T-helper 1 cell treated with Interleukin-12 subunit alpha and Interleukin-12 subunit beta and Interleukin-4 antibody, amounts not matched to agents 30 ng/mL and 1 ng/mL, for 36 hours (primary cell): Measurements from ENCODE around the gene EIF1AX. TPM values are rescaled to one million over a fixed set of nuclear protein-coding genes. Genes with fewer than 3 reads are reported as not detected.
"Not testable (repeated sequence)": the region's sequence is repeated elsewhere in the genome, so short reads cannot be mapped to it uniquely, and the experiment has no call there.

ENCODE experiments used
- intact Hi-C: fragments of 100-400 bp; cut with micrococcal nuclease; formaldehyde crosslinking; loops from one replicate; pipeline ENCODE4 v1.15.1; 2024
- total RNA-seq: library from RNA; stranded (reverse); gene quantifications from 2 replicates; pipeline ENCODE4 v1.2.3, GENCODE V29; 2022

The EIF1AX gene, protein sequence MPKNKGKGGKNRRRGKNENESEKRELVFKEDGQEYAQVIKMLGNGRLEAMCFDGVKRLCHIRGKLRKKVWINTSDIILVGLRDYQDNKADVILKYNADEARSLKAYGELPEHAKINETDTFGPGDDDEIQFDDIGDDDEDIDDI
- 46.6 and 47.5 TPM in 2 replicates for total RNA-seq

DNA sequence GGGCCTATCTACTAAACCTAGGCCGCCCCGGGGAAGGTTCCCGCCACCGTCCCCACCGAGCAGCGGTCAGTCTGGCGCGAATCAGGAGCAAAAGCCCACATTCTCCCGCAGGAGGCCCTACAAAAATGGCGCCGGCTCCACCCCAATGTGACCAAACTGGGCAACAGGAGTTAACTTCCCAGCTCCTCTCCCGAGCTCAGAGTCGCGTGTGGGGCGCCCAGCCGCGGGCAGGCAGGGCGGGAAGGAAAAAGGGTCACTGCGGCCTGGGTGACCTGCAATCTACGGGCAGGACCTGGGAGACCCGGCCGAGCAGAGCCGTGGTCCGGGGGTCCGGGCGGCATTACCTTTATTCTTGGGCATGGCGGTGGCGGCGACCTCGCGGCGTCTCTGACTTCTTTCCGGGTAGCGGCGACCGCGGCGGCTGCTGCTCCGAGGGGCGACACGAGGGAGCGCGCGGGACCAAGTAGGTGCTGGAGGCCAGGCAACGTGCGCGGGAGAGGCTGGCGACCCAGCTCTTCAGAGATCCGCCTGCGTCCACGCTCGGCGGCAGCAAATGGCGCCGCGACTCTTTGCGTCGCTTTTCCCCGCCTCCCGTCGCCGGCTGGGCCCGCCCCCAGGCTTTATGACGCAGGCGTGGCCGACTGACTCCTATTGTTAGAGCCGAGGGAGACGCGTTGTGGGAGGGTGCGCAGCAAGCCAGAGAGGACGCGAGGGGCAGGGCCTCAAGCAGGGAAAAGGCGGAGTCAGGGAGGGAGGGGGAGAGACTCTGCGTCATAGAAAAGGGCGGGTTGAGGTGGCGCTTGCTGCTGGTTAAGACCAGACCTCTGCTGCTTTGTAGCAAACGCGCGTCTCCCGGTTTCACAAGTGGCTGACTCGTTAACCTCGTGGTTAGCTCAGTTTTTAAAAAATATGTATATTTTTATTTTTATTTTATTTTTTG, at the start of gene EIF1AX:
Gene EIF1AX, minus strand, starts transcription at position 558 of the 940 bp plus-strand sequence. Its CDS starts 198 bp downstream, at position 360.
- intact Hi-C loops: loop anchor here (1.0 to 10.0 kb wide), 11 partner anchors 12 to 1717 kb away; partner anchors contain the start of genes BCLAF3, CDKL5, CNKSR2 and PDHA1

DNA sequence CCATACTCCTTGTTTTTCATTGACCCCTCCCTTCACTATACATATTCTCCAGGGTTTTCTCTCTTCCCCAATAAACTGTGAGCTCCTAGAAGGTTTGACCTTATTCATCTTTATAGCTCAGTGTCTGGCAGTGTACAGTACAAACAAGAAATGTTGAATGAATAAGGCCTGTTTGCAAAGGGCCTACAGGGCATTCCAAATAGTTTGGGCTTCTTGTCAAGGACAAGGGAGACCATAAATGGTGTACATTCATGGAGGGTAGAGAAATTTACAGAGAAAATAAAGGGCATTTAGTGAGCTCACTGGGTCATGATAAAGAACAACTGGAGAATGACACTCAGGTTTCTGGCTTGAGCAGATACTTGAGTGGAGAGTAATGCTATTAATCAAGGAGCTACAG, 47.5 kb upstream of the EIF1AX start:
- intact Hi-C loops: no loop called here

DNA sequence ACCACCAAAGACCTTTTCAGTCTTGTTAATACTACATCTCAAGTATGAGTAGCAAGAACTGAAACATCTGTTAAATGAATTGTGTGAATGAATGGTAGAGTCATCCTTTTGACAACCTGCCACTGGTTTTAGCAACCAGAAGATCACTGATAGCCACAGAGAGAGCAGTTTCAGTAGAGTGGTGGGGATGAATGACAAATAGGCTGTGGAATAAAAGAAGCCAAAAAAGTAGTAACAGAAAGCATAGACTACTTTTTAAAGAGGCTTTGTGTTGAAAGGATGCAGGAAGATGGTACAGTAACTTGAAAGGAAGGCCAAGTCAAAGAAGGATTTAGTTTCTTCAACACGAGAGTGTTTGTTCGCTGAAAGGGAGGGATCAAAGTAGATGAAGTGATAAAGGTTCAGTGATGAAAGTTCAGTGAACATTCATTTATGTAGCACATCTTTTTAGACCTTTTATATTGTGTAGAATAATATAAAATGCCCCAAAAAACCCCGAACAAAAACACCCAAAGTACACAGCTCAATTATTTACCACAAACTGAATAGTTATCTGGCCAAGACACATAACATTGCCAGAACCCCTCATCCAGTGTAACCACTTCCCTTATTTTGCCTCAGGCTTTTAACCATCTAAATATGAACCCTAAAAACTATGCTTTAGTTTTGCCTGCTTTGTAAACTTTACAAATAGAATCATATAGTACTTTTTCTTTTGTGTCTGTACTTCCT, 40.1 kb upstream of the EIF1AX start:
- intact Hi-C loops: no loop called here

DNA sequence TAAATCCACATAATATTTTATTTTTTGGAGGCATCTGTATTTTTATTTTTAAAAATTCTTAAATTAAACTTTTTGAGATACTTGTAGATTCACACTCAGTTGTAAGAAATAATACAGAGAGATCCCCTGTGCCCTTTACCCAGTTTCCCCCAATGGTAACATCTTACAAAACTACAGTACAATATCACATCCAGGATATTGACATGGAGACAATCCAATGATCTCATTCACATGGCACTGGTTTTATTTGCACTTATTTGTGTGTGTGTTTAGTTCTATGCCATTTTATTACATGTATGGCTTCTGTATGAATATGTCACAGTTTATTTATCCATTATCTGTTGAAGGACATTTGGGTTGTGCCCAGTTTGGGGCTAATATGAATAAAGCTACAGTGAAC, 35.5 kb upstream of the EIF1AX start:
- intact Hi-C loops: no loop called here

DNA sequence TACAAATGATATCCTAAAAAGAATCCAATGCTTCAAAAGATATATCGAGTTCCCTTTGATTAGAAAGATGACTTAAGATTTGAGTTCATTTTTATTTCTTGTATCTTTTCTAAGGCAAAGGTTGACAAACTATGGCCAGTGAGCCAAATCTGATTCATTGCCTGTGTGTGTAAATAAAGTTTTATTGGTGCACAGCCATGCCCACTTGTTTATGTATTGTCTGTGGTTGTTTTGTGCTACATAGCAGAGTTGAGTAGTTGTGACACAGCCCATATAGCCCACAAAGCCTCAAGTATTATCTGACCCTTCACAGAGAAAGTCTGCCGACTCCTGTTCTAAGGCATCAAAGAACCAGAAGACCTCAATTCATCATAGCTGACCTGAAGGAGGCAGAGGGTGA, 32.2 kb upstream of the EIF1AX start:
- intact Hi-C loops: no loop called here

DNA sequence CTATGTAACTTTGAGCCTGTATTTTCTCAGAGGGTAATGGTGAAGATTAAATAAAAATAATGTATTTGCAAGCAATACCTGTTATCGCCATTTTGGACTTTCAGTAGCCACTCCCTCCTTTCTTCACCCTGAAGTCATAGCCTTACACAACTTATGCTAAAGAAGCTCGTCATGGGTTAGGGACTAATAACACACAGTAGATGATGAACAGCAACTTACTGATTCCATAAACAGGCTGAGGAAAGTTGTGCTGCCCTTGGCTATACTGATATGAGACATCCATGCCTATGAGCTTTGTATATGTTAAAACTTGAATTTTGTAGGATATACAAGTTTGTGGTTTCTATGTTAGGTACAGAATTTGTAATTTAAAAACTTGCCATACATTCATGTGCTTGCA, 31.7 kb upstream of the EIF1AX start:
- intact Hi-C loops: no loop called here

DNA sequence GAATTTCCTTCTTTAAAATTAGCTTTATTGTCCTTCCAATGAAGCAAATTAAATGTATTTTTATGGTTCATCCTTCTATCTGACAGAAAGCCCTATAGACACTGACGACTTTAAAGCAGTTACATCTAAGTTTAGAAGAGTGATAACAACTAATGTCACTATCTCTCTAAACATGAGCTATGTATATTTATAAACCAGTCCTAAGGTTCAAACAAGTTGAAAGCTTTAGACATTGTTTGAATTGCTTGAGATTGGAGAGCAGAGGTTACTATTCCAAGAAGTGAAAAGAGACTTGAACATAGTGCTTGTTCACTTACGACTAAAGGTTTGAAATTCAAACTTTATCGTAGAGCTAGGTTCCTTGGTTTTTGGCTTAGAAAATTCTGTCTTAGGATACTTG, 30.2 kb upstream of the EIF1AX start:
- intact Hi-C loops: no loop called here

DNA sequence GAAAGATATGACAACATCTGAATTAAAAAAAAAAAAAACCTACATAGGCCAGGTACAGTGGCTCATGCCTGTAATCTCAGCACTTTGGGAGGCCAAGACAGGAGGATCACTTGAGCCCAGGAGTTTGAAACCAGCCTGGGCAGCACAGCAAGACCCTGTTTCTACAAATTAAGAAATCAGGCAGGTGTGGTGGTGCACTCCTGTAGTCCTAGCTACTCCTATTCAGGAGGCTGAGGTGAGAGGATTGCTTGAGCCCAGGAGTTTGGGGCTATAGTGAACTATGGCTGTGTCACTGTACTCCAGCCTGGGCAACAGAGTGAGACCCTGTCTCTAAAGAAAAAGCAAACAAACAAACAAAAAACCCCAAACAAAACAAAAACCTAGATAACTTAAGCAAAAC, 20.9 kb upstream of the EIF1AX start:
- intact Hi-C loops: not testable (repeated sequence)

DNA sequence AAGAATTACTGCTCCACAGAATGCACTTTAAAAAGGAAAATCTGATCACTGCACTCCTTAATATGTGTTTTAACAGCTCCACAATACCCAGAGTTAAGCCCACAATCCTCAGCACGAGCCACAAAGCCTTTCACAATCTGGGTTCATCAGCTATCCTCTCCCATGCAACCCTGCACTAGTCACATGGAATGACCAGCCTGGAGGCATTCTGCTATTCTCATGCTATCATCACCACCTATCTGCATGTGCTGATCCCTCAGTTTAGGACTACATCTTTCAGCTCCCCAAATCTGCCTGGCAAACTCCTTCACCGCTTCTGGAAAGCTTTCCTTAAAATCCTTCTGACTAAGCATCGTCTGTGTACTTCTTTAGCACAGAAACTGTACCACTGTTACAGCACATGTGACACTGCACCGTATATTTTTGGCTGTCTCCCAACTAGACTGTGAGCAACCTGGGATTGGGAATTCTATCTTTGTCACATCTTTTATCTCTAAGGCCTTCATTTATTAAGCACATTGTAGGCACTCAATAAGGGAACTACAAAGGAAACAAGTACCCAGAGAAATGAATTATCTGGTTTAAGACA, 18.3 kb upstream of the EIF1AX start:
- intact Hi-C loops: no loop called here

DNA sequence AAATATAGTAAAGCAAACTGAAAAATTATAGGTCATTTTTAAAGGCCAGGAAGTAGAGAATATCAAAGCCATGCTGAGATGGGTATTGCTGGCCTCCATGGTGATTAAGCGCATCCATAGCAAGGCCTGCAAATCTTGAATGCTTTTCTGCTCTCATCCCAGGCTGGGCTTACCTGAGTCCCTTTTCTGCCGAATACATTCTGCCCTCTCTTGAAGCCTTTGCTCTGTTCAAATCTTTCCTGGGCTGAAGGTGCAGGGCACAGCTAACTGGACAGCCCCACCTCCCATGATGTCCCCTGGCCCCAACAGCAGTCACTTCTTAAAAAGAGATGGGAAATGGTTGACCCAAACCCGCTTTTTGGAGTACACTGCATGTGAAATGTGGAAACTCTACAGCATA, 10.1 kb upstream of the EIF1AX start:
- intact Hi-C loops: no loop called here

DNA sequence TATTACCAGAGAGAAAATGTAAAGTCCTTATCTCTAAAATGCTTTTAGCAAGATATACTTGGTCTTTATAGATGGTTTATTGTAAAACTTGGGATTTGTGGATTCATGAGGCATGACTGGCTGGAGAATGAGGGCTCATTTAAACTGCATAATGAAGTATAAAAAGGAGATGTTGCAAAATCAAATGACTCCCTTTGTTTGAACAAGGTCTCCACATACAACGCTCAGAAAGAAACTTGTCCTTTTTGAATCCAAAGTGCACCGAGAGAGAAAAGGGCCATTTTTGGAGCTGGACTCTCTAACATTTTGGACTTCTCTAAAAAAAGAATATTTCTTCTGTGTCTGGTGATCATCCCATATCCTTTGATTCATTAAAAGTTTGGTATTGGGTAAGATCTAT, 7.7 kb upstream of the EIF1AX start:
- intact Hi-C loops: loop anchor here (10.0 kb wide), 2 partner anchors 405 to 1165 kb away; partner anchors contain the start of gene PHKA2

DNA sequence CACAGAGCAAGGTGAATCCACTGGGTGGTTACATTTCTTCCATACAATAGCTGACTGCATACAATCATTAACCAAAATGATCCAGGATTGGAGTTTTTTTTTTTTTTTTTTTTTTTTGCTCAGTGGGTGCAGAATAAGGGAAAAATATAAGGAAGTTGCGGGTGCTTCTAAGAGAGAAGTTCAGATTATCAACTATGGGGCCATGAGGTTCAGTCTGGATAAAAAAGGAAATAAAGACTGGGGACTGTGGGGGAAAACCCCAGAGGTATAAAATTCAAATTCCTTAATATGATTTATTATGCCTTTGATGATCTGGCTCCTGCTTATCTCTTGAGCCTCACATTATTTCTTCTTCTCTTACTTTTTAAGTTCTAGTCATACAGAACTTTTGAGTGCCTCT, 5.9 kb upstream of the EIF1AX start:
- intact Hi-C loops: loop anchor here (10.0 kb wide), 2 partner anchors 403 to 1163 kb away; partner anchors contain the start of gene PHKA2

DNA sequence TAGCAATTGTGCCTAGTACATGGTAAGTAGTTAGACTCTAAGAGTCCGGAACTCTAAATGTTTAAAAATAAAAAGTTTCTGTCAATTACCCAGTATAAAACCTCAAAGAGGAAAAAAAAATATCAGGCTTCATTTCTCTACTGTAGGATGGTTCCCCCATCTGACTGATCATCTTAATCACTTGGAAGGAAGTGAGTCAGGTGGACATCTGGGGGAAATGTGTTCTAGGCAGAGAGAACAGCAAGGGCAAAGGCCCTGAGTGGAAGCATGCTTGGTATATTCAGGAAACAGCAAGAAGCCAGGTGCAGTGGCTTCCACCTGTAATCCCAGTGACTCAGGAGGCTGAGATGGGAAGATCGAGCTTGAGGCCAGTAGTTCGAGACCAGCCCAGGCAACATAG, 2.9 kb upstream of the EIF1AX start:
- intact Hi-C loops: loop anchor here (5.0 to 10.0 kb wide), 6 partner anchors 298 to 1160 kb away; partner anchors contain the start of genes PDHA1 and PHKA2

DNA sequence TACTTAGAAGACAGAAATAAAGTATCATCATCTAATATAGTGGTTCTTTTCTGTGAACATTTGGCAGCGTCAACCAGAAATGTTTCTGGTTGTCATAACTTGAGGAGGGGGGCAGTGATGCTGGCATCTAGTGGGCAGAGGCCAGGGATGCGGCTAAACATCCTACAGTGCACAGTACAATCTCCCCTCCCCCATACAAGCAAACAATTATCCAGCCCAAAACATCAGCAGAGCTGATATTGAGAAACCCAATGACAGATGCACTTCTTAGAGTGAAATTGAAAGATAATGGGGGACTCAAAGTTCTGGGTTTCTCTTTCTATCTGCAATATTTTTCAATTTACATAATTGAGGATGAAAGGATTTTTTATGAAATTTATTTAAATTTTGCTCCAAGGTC, 1.9 kb upstream of the EIF1AX start:
- intact Hi-C loops: loop anchor here (5.0 to 10.0 kb wide), 6 partner anchors 299 to 1159 kb away; partner anchors contain the start of genes PDHA1 and PHKA2

DNA sequence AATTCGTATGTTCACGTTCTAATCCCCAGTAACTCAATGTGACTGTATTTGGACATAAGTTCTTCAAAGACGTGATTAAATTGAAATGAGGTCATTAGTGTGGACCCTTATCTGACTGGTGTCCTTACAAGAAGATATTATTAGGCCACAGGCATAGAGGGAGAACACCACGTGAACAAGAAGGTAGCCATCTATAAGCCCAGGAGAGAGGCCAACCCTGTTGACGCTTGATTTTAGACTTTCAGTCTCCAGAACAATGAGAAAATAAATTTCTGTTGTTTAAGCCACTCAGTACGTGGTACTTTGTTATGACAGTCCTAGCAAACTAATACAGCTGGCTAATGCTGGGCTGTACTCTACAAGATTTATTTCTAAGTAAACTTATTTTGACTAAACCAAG, 1.5 kb upstream of the EIF1AX start:
- intact Hi-C loops: loop anchor here (5.0 to 10.0 kb wide), 6 partner anchors 299 to 1158 kb away; partner anchors contain the start of genes PDHA1 and PHKA2

DNA sequence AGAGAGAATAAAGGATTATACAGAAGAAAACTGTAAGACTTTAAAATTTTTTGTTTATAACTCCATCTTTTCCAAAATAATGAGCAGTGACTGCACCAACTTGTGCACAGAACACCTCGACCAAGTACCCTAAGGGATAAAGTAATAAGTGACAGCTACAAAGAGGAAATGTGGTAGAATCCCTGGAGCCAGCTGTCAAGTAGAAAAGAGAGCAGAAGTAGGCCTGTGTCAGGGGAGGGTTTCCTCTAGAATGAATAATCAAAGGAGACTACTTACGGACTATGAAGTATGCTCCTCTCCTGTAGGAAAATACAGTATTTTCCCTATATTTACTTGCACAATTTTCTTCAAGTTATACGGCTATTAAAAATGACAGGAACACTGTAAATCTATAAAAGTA, 1.2 kb downstream of the EIF1AX start:
- intact Hi-C loops: loop anchor here (2.0 to 10.0 kb wide), 8 partner anchors 302 to 1716 kb away; partner anchors contain the start of genes CDKL5, CNKSR2, PDHA1 and PHKA2

DNA sequence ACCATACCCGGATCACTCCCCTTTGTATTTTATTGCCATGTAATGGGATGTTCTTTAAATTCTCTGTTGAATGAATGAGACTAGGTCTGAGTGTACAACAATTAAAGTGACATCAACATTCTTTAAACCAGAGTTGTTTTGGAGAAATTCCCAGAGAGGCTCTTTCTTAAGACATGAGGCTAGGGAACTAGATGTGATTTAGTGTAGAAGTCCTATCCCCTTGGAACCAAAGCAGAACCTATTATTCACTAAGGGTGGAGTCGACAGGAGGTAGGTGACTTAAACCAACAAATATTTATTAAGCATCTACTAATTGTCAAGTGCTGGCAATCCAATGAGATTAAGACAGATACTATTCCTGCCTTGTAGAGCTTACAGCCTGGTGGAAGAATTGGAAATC, 1.7 kb downstream of the EIF1AX start:
- intact Hi-C loops: loop anchor here (2.0 to 10.0 kb wide), 8 partner anchors 302 to 1715 kb away; partner anchors contain the start of genes CDKL5, CNKSR2, PDHA1 and PHKA2

DNA sequence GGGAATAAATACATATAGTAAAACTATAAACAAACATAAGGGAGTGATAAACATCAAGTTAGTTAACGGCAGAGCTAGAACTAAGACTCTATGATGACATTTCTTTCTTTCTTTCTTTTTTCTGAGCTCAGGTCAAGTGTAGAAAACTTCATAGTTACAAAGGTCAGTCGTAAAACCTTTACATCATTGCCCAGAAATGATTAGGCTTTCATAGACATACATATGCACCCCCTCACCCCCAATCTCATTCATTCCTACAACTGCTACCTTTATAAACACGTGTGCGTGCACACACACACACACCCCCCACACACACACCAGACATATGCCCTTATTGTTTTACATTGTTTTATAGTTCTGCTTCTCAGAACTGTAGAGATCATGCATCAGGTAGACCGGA, 5.7 kb downstream of the EIF1AX start:
- intact Hi-C loops: no loop called here

DNA sequence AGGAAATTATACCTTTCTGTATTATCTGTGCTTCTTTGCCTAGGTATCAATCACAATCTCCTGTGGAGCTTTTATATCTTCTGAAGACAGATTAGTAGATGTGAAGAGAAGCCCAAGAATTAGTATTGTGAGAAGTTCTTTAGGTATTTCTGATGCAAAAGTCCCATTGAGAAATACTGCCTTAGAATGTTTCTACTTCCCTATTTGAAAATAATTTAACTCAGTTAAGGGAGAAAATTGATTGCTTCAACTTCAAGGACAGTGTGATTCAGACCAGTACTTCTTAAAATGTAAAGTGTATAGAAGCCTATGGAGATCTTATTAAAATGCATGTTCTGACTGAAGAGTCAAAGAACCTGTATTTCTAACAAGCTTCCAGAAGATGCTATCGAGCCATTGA, 9.0 kb downstream of the EIF1AX start:
- intact Hi-C loops: no loop called here

DNA sequence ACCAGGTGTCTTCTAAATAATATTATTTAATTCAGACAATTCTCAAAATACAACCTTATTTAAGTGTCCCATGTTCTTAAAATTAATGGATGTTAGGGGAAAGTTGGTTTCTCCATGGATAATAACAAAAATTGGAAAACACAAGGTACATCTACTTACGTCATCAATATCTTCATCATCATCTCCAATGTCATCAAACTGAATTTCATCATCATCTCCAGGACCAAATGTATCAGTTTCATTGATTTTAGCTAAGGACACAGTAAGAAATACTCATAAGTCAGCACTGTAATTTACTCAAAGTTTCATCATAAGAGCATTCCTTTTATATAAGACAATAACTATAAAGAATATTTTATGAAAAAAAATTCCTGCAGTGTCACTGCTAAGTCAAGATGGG, 11.3 kb downstream of the EIF1AX start:
- intact Hi-C loops: no loop called here

DNA sequence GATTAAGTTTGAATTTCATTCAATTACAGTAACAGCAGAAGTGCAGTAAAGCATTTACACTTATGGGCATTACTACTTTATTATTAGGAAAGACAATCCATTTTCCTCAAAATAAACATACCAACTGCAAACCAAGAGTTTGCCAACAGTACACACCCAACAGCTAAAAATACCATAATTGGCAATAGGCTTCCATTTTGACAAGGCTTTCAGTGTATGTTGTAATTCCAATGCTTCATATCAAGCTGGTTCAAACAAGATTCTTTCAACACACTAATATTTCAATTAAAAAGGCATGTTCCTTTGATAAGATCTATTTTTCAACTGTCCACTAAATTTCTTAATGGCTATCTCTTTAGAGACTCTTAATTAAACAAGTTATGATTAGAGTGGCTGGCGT, 12.1 kb downstream of the EIF1AX start:
- intact Hi-C loops: loop anchor here (5.0 kb wide), 1 partner anchor 757 kb away; no protein-coding TSS in a partner anchor
